Measurements from ENCODE around the gene LRCH1.

Gene LRCH1

GRCh38 chr13:46615888-46616531 lies 63.0 kb downstream of the LRCH1 start:
- no peak for DNase-seq (ENCODE audit: low spot score)

GRCh38 chr13:46617229-46617721 lies 64.3 kb downstream of the LRCH1 start:
- DNase-seq (ENCODE audit: low spot score), result no peak

- DNase-seq (ENCODE audit: low spot score), result no peak
Observed at GRCh38 chr13:46617885-46618284, 64.9 kb downstream of the LRCH1 start.

GRCh38 chr13:46618694-46619254 lies 65.8 kb downstream of the LRCH1 start:
- DNase-seq (ENCODE audit: low spot score), result no peak

GRCh38 chr13:46620029-46620428 lies 67.1 kb downstream of the LRCH1 start:
- no peak for DNase-seq (ENCODE audit: low spot score)

GRCh38 chr13:46620471-46620870 lies 67.5 kb downstream of the LRCH1 start:
- no peak for DNase-seq (ENCODE audit: low spot score)

GRCh38 chr13:46621133-46621532 lies 68.2 kb downstream of the LRCH1 start:
- no peak for DNase-seq (ENCODE audit: low spot score)

GRCh38 chr13:46621792-46622629 lies 69.0 kb downstream of the LRCH1 start:
- DNase-seq (ENCODE audit: low spot score), result no peak

- DNase-seq (ENCODE audit: low spot score), result no peak
Observed at GRCh38 chr13:46622630-46623256, 69.8 kb downstream of the LRCH1 start.

- no peak for DNase-seq (ENCODE audit: low spot score)
Observed at GRCh38 chr13:46624353-46624752, 71.4 kb downstream of the LRCH1 start.

GRCh38 chr13:46624821-46625220 lies 71.9 kb downstream of the LRCH1 start:
- no peak for DNase-seq (ENCODE audit: low spot score)

GRCh38 chr13:46627462-46627861 lies 74.5 kb downstream of the LRCH1 start:
- DNase-seq (ENCODE audit: low spot score), result no peak

GRCh38 chr13:46628622-46629365 lies 75.8 kb downstream of the LRCH1 start:
- DNase-seq (ENCODE audit: low spot score), result no peak

- DNase-seq (ENCODE audit: low spot score), result no peak
Observed at GRCh38 chr13:46629811-46630413, 76.9 kb downstream of the LRCH1 start.

- DNase-seq (ENCODE audit: low spot score), result no peak
Observed at GRCh38 chr13:46630431-46631178, 77.6 kb downstream of the LRCH1 start.

GRCh38 chr13:46631179-46631542 lies 78.2 kb downstream of the LRCH1 start:
- no peak for DNase-seq (ENCODE audit: low spot score)

- no peak for DNase-seq (ENCODE audit: low spot score)
Observed at GRCh38 chr13:46632176-46632575, 79.2 kb downstream of the LRCH1 start.

GRCh38 chr13:46633416-46633815 lies 80.4 kb downstream of the LRCH1 start:
- no peak for DNase-seq (ENCODE audit: low spot score)

- DNase-seq (ENCODE audit: low spot score), result no peak
Observed at GRCh38 chr13:46636451-46636850, 83.5 kb downstream of the LRCH1 start.

GRCh38 chr13:46637213-46637612 lies 84.2 kb downstream of the LRCH1 start:
- DNase-seq (ENCODE audit: low spot score), result no peak

- DNase-seq (ENCODE audit: low spot score), result no peak
Observed at GRCh38 chr13:46638262-46638661, 85.3 kb downstream of the LRCH1 start.
